ENCODE data around the gene CD80.

The CD80 gene

DNA sequence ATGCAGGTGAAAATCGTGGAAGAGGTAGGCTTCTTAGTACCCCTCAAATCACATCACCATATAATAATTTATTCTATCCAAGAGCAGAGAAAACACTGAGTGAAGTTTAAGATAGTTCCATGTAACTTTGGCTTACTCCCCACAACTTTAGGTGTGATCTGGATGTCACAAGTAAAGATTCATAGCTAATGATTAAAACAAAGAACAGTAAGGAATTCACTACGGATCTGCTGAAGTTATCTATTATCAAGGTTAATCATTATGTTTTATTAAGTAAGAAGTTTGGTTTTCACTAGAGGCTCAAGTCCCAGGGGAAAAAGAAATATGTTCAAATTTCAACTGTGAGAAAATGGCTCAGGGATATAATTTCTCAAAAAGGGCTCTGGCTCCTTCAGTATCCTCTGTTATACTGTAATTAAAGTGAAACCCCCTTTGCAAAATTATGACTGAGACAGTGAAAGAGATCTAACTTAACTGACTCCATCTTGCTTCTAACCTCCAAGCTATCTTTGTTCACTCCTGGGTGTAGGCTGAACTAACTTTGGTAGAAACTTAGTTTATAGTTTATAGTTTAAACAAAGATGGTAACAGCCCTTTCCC lies 17.1 kb downstream of the CD80 start:
- TF ChIP-seq, protein P1, sequence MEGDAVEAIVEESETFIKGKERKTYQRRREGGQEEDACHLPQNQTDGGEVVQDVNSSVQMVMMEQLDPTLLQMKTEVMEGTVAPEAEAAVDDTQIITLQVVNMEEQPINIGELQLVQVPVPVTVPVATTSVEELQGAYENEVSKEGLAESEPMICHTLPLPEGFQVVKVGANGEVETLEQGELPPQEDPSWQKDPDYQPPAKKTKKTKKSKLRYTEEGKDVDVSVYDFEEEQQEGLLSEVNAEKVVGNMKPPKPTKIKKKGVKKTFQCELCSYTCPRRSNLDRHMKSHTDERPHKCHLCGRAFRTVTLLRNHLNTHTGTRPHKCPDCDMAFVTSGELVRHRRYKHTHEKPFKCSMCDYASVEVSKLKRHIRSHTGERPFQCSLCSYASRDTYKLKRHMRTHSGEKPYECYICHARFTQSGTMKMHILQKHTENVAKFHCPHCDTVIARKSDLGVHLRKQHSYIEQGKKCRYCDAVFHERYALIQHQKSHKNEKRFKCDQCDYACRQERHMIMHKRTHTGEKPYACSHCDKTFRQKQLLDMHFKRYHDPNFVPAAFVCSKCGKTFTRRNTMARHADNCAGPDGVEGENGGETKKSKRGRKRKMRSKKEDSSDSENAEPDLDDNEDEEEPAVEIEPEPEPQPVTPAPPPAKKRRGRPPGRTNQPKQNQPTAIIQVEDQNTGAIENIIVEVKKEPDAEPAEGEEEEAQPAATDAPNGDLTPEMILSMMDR (IDR thresholded peaks at IDR 0.05; ENCODE audit: poor library complexity, severe bottlenecking) = no peak
- no peaks in the 10 kb centered on the region for H3K36me3 ChIP-seq (ENCODE audit: low read depth)
- ATAC-seq (ENCODE audit: low read depth) (no peak), DNase-seq (ENCODE audit: low spot score) (no peak)
- H3K4me3 ChIP-seq (ENCODE audit: severe bottlenecking) = no peak overlapping the region
- H3K9me3 ChIP-seq (ENCODE audit: severe bottlenecking) = no peaks in the 10 kb centered on the region
- no peak overlapping the region for H3K27ac ChIP-seq (ENCODE audit: poor library complexity, severe bottlenecking)
- H3K4me1 ChIP-seq (ENCODE audit: insufficient read depth, poor library complexity, severe bottlenecking) = no peaks in the 10 kb centered on the region
- H3K27me3 ChIP-seq (ENCODE audit: insufficient read depth, poor library complexity, severe bottlenecking) = no peaks in the 10 kb centered on the region

DNA sequence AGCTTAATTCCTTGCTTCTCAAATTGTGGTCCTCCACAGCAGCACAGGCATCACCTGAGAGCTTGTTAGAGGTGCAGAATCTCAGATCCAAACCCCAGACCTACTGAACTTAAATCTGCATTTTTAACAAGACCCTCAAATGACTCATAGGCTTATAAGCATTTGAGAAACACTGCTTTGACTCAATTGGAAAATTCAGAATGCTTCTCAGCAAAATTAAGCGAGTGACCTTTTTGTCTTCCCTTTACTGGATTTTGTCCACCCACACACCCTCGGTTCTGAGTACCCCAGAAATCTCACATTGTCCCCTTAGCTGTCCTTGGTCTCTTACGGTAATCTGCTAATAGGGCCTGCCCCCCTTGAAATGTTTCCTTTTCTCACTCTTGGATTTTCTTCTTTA lies 17.9 kb downstream of the CD80 start:
- TF ChIP-seq, protein P1 (IDR thresholded peaks at IDR 0.05; ENCODE audit: poor library complexity, severe bottlenecking) = no peak
- H3K4me1 ChIP-seq (ENCODE audit: insufficient read depth, poor library complexity, severe bottlenecking) = no peaks in the 10 kb centered on the region
- ATAC-seq (ENCODE audit: low read depth) = no peak

DNA sequence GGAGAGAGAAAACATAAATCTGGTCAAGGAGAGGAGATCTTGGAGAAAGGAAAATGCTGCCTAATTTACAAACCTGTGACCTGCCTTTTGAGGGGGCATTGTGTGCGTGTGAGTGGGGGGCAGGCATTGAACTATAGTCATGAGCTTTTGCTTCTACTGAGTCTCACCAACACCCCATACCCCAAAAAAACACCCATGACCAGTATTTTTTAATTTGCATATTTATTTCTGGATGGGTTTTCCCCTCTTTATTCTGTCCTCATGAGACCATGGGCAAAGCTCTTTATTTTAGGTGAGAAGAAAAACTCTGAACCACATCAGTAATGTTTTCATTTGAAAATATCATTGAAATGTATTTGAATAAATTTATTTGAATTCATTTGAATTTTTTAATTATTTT lies 20.6 kb downstream of the CD80 start:
- TF ChIP-seq, protein P1 (IDR thresholded peaks at IDR 0.05; ENCODE audit: poor library complexity, severe bottlenecking) = no peak

More for the DNA sequence above, 17.9 kb downstream of the CD80 start:
- no peaks in the 10 kb centered on the region for H3K36me3 ChIP-seq (ENCODE audit: low read depth)
- H3K27ac ChIP-seq (ENCODE audit: poor library complexity, severe bottlenecking) = no peak overlapping the region
- H3K9me3 ChIP-seq (ENCODE audit: severe bottlenecking) = no peaks in the 10 kb centered on the region
- H3K27me3 ChIP-seq (ENCODE audit: insufficient read depth, poor library complexity, severe bottlenecking) = no peaks in the 10 kb centered on the region
- DNase-seq (ENCODE audit: low spot score) = no peak
- H3K4me3 ChIP-seq (ENCODE audit: severe bottlenecking) = no peak overlapping the region

DNA sequence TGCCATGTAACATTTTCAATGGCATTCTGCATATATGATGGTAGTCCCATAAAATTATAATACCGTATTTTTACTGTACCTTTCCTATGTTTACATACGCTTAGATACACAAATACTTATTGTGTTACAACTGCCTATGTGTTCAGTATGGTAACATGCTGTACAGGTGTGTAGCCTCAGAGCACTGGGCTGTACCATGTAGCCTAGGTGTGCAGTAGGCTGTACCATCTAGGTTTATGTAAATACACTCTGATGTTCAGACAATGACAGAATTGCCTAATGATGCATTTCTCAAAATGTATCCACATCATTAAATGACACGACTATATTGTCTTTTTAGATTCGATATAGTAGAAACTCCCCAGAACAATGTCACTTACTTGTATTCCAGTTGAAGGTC lies 22.7 kb downstream of the CD80 start:
- no peak overlapping the region for H3K27ac ChIP-seq (ENCODE audit: poor library complexity, severe bottlenecking)
- no peak overlapping the region for H3K4me3 ChIP-seq (ENCODE audit: severe bottlenecking)
- DNase-seq (ENCODE audit: low spot score) (no peak), ATAC-seq (ENCODE audit: low read depth) (no peak)
- no peaks in the 10 kb centered on the region for H3K4me1 ChIP-seq (ENCODE audit: insufficient read depth, poor library complexity, severe bottlenecking)
- no peaks in the 10 kb centered on the region for H3K36me3 ChIP-seq (ENCODE audit: low read depth)
- TF ChIP-seq, protein P1 (IDR thresholded peaks at IDR 0.05; ENCODE audit: poor library complexity, severe bottlenecking) = no peak
- H3K27me3 ChIP-seq (ENCODE audit: insufficient read depth, poor library complexity, severe bottlenecking) = no peaks in the 10 kb centered on the region
- H3K9me3 ChIP-seq (ENCODE audit: severe bottlenecking) = no peaks in the 10 kb centered on the region

More for the DNA sequence above, 20.6 kb downstream of the CD80 start:
- H3K27me3 ChIP-seq (ENCODE audit: insufficient read depth, poor library complexity, severe bottlenecking) = no peaks in the 10 kb centered on the region
- H3K9me3 ChIP-seq (ENCODE audit: severe bottlenecking) = no peaks in the 10 kb centered on the region
- H3K36me3 ChIP-seq (ENCODE audit: low read depth) = no peaks in the 10 kb centered on the region
- ATAC-seq (ENCODE audit: low read depth) (no peak), DNase-seq (ENCODE audit: low spot score) (no peak)
- H3K27ac ChIP-seq (ENCODE audit: poor library complexity, severe bottlenecking) = no peak overlapping the region
- H3K4me1 ChIP-seq (ENCODE audit: insufficient read depth, poor library complexity, severe bottlenecking) = no peaks in the 10 kb centered on the region
- H3K4me3 ChIP-seq (ENCODE audit: severe bottlenecking) = no peak overlapping the region

DNA sequence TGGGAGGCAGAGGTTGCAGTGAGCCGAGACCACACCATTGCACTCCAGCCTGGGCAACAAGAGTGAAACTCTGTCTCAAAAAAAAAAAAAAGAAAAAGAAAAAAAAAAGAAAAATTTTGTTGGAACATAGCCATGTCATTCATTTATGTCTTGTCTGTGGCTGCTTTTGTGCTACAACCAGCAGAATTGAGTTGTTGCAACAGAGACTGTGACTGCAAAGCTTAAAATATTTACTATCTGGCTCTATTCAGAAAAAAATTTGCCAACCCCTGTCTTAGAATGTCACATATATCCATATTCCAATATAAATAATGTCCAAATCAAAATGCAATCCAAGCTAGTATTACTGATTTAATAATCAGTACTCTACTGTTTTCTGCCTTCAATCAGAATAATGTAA lies 25.1 kb downstream of the CD80 start:
- Histone ChIP-seq H3K4me1 (ENCODE audit: insufficient read depth, poor library complexity, severe bottlenecking) (no peaks in the 10 kb centered on the region), H3K27me3 (ENCODE audit: insufficient read depth, poor library complexity, severe bottlenecking) (no peaks in the 10 kb centered on the region), H3K27ac (ENCODE audit: poor library complexity, severe bottlenecking) (no peak overlapping the region), H3K4me3 (ENCODE audit: severe bottlenecking) (no peak overlapping the region), H3K9me3 (ENCODE audit: severe bottlenecking) (no peaks in the 10 kb centered on the region), H3K36me3 (ENCODE audit: low read depth) (no peaks in the 10 kb centered on the region)
- TF ChIP-seq, protein P1 (IDR thresholded peaks at IDR 0.05; ENCODE audit: poor library complexity, severe bottlenecking) = no peak
- DNase-seq (ENCODE audit: low spot score) (no peak), ATAC-seq (ENCODE audit: low read depth) (no peak)
